ENCODE measurements around the gene DLGAP1. TPM values are rescaled to one million over a fixed set of nuclear protein-coding genes. Genes with fewer than 3 reads are reported as not detected.

Gene DLGAP1
- total RNA-seq, 4 donors from 2014 or later = 2.0 to 4.7 (median 2.1) TPM; not detected in 1

DNA sequence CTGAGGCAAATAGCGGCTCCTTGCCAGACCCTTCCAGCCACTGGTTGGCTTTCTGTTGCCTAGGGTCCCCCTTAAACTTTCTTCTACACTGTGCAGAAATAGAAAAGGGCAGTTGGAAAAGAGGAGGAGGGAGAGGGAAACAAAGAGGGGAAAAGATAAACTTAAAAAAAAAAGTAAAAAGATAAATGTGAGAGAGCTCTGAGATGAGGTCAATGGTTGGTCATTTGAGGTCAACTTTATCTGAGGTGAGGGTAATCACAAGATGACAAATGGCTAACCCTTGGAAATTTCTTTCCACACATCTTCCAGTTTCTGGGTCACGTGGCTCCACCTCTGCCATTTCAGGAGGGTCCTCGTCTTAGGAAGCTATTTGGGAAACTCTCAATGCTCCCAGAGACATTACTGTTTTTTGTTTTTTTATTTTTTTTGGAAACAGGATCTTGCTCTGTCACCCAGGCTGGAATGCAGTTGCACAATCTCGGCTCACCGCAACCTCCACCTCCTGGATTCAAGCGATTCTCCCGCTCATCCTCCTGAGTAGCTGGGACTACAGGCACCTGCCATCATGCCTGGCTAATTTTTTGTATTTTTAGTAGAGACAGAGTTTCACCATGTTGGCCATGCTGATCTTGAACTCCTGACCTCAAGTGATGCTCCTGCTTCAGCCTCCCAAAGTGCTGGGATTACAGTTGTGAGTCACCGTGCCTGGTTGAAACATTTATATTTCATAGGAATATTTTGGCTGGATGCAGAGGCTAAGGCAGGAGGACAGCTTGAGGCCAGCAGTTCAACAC, 805.3 kb downstream of the DLGAP1 start:
- no peak for TF ChIP-seq POLR2AphosphoS5 (IDR thresholded peaks at IDR 0.05)
- no peak for TF ChIP-seq EP300 (IDR thresholded peaks at IDR 0.05)
- TF ChIP-seq POLR2A (IDR thresholded peaks at IDR 0.05) = no peak
- TF ChIP-seq, protein P1, sequence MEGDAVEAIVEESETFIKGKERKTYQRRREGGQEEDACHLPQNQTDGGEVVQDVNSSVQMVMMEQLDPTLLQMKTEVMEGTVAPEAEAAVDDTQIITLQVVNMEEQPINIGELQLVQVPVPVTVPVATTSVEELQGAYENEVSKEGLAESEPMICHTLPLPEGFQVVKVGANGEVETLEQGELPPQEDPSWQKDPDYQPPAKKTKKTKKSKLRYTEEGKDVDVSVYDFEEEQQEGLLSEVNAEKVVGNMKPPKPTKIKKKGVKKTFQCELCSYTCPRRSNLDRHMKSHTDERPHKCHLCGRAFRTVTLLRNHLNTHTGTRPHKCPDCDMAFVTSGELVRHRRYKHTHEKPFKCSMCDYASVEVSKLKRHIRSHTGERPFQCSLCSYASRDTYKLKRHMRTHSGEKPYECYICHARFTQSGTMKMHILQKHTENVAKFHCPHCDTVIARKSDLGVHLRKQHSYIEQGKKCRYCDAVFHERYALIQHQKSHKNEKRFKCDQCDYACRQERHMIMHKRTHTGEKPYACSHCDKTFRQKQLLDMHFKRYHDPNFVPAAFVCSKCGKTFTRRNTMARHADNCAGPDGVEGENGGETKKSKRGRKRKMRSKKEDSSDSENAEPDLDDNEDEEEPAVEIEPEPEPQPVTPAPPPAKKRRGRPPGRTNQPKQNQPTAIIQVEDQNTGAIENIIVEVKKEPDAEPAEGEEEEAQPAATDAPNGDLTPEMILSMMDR (IDR thresholded peaks at IDR 0.05) = no peak
- WGBS = 76% methylated on average over 8 of the region's 8 CpGs
- no peak overlapping the region for H3K4me3 ChIP-seq
- no peaks in the 10 kb centered on the region for H3K36me3 ChIP-seq
- no peak overlapping the region for H3K27ac ChIP-seq
- DNase-seq (ENCODE audit: low spot score in 2 of 2) = no peak
- H3K4me1 ChIP-seq = peaks cover 12% of the 10 kb centered on the region
- H3K9me3 ChIP-seq = no peaks in the 10 kb centered on the region
- H3K27me3 ChIP-seq = no peaks in the 10 kb centered on the region

DNA sequence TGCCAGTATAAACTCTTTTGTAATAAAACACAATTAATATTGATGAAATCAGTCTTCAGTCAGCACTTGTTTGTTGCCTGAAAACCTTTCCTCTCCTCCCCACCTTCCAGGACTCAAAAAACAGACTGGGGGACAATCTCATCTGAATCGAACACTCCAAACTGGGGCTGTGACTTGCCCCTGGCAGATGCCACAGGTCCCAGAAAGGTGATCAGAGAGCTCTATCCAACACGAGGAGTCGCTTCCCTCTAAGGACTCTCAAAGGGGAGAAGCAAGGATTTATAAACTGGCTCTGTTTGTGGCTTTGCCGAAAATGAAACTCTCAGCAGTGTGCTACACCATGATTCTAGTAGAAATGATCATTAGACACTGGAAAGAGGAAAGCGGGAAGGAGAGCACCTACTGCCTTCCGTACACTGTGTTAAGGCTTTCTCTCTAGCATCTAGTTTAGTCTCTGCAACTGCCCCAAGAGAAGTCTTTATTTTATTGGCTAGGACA, 805.9 kb downstream of the DLGAP1 start:
- WGBS = 83% methylated on average over 6 of the region's 6 CpGs
- H3K36me3 ChIP-seq = no peaks in the 10 kb centered on the region
- peaks cover 12% of the 10 kb centered on the region for H3K4me1 ChIP-seq
- DNase-seq (ENCODE audit: low spot score in 2 of 2) = no peak
- TF ChIP-seq, protein P1 (IDR thresholded peaks at IDR 0.05) = no peak
- TF ChIP-seq POLR2AphosphoS5 (IDR thresholded peaks at IDR 0.05) = no peak
- TF ChIP-seq POLR2A (IDR thresholded peaks at IDR 0.05) = no peak
- no peak for TF ChIP-seq EP300 (IDR thresholded peaks at IDR 0.05)
- no peaks in the 10 kb centered on the region for H3K27me3 ChIP-seq
- H3K27ac ChIP-seq = peak overlapping the region; percentile 35
- no peaks in the 10 kb centered on the region for H3K9me3 ChIP-seq
- H3K4me3 ChIP-seq = no peak overlapping the region

DNA sequence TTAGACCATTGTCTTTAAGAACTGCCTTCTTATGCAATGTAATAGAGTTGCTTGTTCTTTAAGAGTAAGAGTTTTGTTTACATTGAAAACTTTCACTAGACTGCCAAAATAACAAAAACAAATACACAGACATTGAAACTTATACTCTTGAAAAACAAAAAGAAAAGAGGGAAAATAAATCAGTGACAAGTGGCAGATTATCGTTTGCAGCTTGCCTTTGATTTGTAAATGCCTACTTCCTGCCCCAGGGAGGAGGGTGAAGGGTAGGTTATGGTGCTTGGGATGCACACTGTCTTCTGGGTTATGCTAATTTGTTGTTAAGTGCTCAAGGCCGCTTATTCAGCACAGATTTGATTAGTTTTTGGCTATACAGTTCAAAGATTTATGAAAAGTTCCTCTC, 806.5 kb downstream of the DLGAP1 start:
- no peaks in the 10 kb centered on the region for H3K36me3 ChIP-seq
- no peak overlapping the region for H3K4me3 ChIP-seq
- H3K27me3 ChIP-seq = no peaks in the 10 kb centered on the region
- no peak for DNase-seq (ENCODE audit: low spot score in 2 of 2)
- no peak overlapping the region for H3K27ac ChIP-seq
- TF ChIP-seq EP300 (IDR thresholded peaks at IDR 0.05) = no peak
- TF ChIP-seq POLR2AphosphoS5 (IDR thresholded peaks at IDR 0.05) = no peak
- TF ChIP-seq, protein P1 (IDR thresholded peaks at IDR 0.05) = no peak
- TF ChIP-seq POLR2A (IDR thresholded peaks at IDR 0.05) = no peak
- WGBS = 53% methylated on average over 2 of the region's 2 CpGs
- H3K9me3 ChIP-seq = no peaks in the 10 kb centered on the region
- peaks cover 12% of the 10 kb centered on the region for H3K4me1 ChIP-seq

DNA sequence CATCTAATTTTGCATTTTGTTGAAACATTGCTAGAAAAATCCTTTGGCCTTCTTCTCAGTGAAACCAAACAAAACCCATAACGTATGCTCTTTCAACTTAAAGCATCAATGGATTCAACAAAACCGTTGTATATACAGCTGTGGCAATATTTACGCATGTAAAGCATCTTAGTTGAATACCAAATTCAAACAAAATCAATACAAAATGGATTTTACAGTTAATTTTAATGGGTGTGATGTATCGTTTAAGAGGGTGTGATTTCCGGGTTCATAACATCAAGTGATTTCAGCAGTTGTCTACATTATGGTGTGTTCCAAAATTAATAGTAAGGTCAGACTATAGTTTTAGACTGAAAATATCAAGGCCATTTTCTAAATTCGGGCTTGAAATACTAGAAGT, 806.9 kb downstream of the DLGAP1 start:
- Histone ChIP-seq H3K27ac (no peak overlapping the region), H3K4me3 (no peak overlapping the region), H3K9me3 (no peaks in the 10 kb centered on the region), H3K4me1 (peaks cover 12% of the 10 kb centered on the region), H3K27me3 (no peaks in the 10 kb centered on the region), H3K36me3 (no peaks in the 10 kb centered on the region)
- 90% methylated on average over 6 of the region's 6 CpGs for WGBS
- DNase-seq (ENCODE audit: low spot score in 2 of 2) = no peak
- TF ChIP-seq POLR2AphosphoS5 (IDR thresholded peaks at IDR 0.05) = no peak

DNA sequence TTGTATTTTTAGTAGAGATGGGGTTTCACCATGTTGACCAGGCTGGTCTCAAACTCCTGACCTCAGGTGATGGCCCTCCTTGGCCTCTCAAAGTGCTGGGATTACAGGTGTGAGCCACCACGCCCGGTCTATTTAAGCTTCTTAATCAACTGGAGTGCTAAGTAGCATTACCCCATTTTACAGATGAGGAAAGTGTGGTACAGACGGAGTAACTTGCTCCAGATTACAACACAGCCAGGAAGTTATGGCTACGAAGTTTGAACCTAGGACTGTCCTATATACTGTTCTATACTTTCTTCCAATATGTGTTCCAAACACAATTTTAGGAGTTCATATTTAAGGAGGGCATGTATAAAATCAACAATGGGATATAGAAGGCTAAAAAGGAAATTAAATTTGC, 807.5 kb downstream of the DLGAP1 start:
- 93% methylated on average over 4 of the region's 4 CpGs for WGBS
- no peak overlapping the region for H3K4me3 ChIP-seq
- no peaks in the 10 kb centered on the region for H3K27me3 ChIP-seq
- H3K36me3 ChIP-seq = no peaks in the 10 kb centered on the region
- DNase-seq (ENCODE audit: low spot score in 2 of 2) = no peak
- no peak overlapping the region for H3K27ac ChIP-seq
- no peaks in the 10 kb centered on the region for H3K9me3 ChIP-seq
- peaks cover 12% of the 10 kb centered on the region for H3K4me1 ChIP-seq
- TF ChIP-seq EP300 (IDR thresholded peaks at IDR 0.05) = no peak

DNA sequence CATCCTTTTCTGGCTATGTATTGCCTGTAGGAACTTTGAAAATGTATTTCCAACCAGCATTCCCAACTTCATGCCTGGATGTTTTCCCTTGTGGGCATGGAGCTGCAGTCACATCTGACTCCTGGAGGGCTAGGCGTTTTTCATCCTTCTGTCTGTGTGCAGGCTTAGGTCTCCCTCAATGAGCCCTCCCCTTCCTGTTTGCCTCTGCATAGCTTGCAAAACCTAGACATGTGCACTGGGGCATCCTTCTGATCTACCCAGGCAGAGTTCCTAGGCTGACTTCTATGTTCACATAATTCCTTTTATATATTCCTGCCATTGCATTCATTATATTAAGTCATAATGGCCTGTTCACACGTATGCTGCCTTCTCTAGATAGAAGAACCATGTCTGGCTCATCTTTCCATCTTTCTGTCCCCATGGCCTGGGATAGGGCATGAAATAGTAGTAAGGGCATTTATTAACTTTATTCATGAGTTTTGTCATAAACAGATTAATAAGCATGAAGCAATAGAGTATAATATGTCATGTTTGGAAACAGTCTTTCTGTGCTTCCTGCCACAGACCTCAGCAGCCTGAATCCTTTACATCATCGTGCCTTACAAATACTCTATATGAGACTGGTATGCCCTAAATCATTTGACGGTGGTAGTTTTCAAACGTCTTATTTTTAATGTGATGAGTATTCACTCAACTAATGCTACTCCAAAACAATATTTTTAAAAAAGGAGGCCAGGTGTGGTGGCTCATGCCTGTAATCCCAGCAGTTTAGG, 809.5 kb downstream of the DLGAP1 start:
- no peak for DNase-seq (ENCODE audit: low spot score in 2 of 2)
- TF ChIP-seq, protein P1 (IDR thresholded peaks at IDR 0.05) = no peak
- no peak for TF ChIP-seq POLR2AphosphoS5 (IDR thresholded peaks at IDR 0.05)
- no peak for TF ChIP-seq POLR2A (IDR thresholded peaks at IDR 0.05)
- TF ChIP-seq EP300 (IDR thresholded peaks at IDR 0.05) = no peak
- H3K36me3 ChIP-seq = no peaks in the 10 kb centered on the region
- H3K27ac ChIP-seq = no peak overlapping the region
- peaks cover 3% of the 10 kb centered on the region for H3K4me1 ChIP-seq
- 82% methylated on average over 5 of the region's 5 CpGs for WGBS
- H3K9me3 ChIP-seq = no peaks in the 10 kb centered on the region
- H3K4me3 ChIP-seq = no peak overlapping the region
- no peaks in the 10 kb centered on the region for H3K27me3 ChIP-seq
